NT2/D1 (cell line): Measurements from ENCODE around the gene SOWAHC.

Experiments
- SUZ12 ChIP-seq: IDR thresholded peaks from 2 replicates; pipeline ENCODE4 v1.6.1; 2011; ENCODE audit not compliant: insufficient read length, insufficient read depth; ENCODE audit errors: extremely low read depth
- YY1 ChIP-seq: IDR thresholded peaks from 2 replicates; pipeline ENCODE4 v1.6.1; 2011; ENCODE audit not compliant: insufficient read length, insufficient read depth
- ZNF274 ChIP-seq: IDR thresholded peaks from 2 replicates; pipeline ENCODE4 v1.6.1; 2011; ENCODE audit warnings: mild to moderate bottlenecking, low read depth, low read length

DNA sequence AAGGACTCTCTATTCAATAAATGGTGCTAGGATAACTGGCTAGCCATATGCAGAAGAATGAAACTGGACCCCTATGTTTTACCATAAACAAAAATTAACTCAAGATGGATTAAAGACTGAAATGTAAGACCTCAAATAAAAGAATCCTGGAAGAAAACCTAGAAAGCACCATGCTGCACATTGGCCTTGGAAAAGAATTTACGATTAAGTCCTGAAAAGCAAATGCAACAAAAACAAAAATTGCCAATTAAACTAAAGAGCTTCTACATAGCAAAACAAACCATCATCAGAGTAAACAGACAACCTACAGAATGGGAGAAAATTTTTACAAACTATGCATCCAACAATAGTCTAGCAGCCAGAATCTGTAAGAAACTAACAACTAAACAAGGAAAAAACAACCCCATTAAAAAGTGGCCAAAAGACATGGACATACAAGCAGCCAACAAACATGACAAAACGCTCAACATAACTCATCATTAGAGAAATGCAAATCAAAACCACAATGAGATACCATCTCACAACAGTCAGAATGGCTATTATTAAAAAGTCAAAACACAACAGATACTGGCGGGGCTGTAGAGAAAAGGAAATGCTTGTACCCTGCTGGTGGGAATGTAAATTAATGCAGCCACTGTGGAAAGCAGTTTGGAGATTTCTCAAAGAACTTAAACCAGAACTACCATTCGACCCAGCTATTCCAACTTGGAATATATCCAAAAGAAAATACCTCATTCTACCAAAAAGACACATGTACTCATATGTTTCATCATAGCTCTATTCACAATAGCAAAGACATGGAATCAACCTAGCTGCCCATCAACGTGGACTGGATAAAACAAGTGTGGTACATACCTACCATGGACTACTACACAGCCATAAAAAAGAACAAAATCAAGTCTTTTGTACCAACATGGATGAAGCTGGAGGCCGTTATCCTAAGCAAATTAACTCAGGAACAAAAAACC lies 31.0 kb upstream of the SOWAHC start:
- TF ChIP-seq YY1 (no peak), ZNF274 (no peak), SUZ12 (no peak)
